Measurements from ENCODE around the gene DNASE1L1.
A peak's percentile ranks its signal among the peaks of the same experiment; 100 is the strongest.

The DNASE1L1 gene

GRCh38 chrX:154430916-154431315, 21.9 kb upstream of the DNASE1L1 start:
- TF ChIP-seq, protein P1, sequence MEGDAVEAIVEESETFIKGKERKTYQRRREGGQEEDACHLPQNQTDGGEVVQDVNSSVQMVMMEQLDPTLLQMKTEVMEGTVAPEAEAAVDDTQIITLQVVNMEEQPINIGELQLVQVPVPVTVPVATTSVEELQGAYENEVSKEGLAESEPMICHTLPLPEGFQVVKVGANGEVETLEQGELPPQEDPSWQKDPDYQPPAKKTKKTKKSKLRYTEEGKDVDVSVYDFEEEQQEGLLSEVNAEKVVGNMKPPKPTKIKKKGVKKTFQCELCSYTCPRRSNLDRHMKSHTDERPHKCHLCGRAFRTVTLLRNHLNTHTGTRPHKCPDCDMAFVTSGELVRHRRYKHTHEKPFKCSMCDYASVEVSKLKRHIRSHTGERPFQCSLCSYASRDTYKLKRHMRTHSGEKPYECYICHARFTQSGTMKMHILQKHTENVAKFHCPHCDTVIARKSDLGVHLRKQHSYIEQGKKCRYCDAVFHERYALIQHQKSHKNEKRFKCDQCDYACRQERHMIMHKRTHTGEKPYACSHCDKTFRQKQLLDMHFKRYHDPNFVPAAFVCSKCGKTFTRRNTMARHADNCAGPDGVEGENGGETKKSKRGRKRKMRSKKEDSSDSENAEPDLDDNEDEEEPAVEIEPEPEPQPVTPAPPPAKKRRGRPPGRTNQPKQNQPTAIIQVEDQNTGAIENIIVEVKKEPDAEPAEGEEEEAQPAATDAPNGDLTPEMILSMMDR (IDR thresholded peaks at IDR 0.05) = no peak
- Histone ChIP-seq H3K27ac (peak overlapping the region in 1 of 2 donors; percentile 60), H3K4me3 (no peak overlapping the region)
- no peak for DNase-seq (ENCODE audit: low spot score)

GRCh38 chrX:154430479-154430878, 21.4 kb upstream of the DNASE1L1 start:
- Histone ChIP-seq H3K4me3 (no peak overlapping the region), H3K27ac (peak overlapping the region in 1 of 2 donors; percentile 60)
- TF ChIP-seq, protein P1 (IDR thresholded peaks at IDR 0.05) = no peak
- DNase-seq (ENCODE audit: low spot score) = no peak

- Histone ChIP-seq H3K27ac (peak overlapping the region in 1 of 2 donors; percentile 94), H3K4me3 (peak overlapping the region; percentile 91)
- TF ChIP-seq, protein P1 (IDR thresholded peaks at IDR 0.05) = no peak
- DNase-seq (ENCODE audit: low spot score) = no peak
Measured at GRCh38 chrX:154429711-154430110, 20.7 kb upstream of the DNASE1L1 start.

- H3K4me3 ChIP-seq = peak within 1 kb of the TSS; percentile 91
- peak; percentile 93 for DNase-seq (ENCODE audit: low spot score)
- TF ChIP-seq, protein P1 (IDR thresholded peaks at IDR 0.05) = no peak
- peak within 1 kb of the TSS; percentile 43 to 94 for H3K27ac ChIP-seq
Measured at GRCh38 chrX:154428176-154429171, 19.4 kb upstream of the DNASE1L1 start, which contains the start of gene ATP6AP1. Gene ATP6AP1 (plus strand): TSS chrX:154428677. CDS start chrX:154428693, 16 bp downstream.

- Histone ChIP-seq H3K4me3 (no peak overlapping the region), H3K27ac (peak overlapping the region in 1 of 2 donors; percentile 15)
- DNase-seq (ENCODE audit: low spot score) = no peak
- TF ChIP-seq, protein P1 (IDR thresholded peaks at IDR 0.05) = no peak
Measured at GRCh38 chrX:154426916-154427770, 18.1 kb upstream of the DNASE1L1 start.

DNA sequence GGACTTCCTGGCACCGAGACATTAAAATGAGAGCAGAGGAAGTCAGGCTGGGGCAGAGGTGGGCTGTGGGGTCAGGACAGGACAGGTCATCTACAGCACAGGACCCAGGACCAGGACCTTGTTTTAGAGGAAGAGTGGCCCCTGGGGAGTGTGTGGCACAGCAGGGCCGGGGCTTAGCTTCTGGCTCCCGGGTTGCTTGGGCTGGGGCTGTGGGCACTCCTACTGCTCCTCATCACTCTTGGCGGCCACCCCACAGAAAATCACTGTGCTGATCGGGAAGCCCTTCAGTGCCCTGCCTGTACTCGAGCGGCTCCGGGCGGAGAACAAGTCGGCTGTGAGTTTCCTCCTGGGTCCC, 11.3 kb upstream of the DNASE1L1 start:
- Histone ChIP-seq H3K27ac (no peak overlapping the region), H3K4me3 (no peak overlapping the region)
- TF ChIP-seq, protein P1 (IDR thresholded peaks at IDR 0.05) = no peak
- no peak for DNase-seq (ENCODE audit: low spot score)

Measured in coronary artery (tissue), 2 donors.